Measurements from ENCODE around the gene VDAC2. TPM values are rescaled to one million over a fixed set of nuclear protein-coding genes. Genes with fewer than 3 reads are reported as not detected.
A peak's percentile ranks its signal among the peaks of the same experiment; 100 is the strongest.

VDAC2 gene
- total RNA-seq, 1 experiment from 2014 or later: 340 TPM

DNA sequence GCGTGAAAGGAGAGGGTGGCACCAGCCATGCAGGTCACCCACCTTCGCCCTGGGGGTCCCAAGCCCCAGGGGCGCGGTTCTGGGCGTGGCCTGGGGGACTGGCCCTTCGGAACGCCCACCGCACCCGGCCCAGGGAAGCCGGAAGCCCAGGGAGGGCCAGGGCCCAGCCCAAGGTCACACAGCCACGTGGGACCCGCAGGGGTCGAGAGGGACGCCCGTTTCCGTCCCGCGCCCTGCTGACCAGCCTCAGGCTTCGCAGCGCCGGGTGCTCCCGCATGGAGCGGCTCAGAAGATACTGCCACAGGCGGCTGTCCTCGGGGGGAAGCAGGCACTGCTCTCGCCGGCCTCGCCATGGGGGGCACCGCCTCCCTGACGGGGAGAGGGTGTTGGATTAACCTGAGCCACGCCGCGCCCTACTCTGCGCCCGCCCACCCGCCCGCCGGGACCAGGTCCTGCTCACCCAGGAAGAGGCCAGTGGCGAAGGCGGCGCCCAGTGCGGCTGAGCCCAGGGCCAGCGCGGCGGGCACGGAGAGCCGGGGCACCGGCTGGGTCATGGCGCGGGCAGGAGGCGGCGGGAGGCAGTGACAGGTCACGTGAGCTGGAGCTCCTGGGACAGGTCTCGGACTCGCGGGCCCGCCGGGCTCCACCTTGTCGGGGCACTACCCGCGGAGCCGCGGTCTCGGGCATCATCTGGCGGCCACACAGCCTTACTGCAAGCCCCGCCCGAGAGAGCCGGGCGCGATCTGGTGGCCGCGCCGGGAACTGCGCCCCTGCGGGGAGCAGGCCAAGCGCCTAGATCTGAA is 25.0 kb downstream of the VDAC2 start, which contains the start of gene COMTD1:
TSS of gene COMTD1 (minus strand) at position 583 of the 803 bp plus-strand sequence. CDS start at position 554, 29 bp downstream.
- CTCF ChIA-PET: interaction anchor here (0.6 to 1.4 kb wide), 8 partner anchors 12 to 143 kb away, joined by 3 to 12 read pairs (median 4); no protein-coding TSS in a partner anchor

DNA sequence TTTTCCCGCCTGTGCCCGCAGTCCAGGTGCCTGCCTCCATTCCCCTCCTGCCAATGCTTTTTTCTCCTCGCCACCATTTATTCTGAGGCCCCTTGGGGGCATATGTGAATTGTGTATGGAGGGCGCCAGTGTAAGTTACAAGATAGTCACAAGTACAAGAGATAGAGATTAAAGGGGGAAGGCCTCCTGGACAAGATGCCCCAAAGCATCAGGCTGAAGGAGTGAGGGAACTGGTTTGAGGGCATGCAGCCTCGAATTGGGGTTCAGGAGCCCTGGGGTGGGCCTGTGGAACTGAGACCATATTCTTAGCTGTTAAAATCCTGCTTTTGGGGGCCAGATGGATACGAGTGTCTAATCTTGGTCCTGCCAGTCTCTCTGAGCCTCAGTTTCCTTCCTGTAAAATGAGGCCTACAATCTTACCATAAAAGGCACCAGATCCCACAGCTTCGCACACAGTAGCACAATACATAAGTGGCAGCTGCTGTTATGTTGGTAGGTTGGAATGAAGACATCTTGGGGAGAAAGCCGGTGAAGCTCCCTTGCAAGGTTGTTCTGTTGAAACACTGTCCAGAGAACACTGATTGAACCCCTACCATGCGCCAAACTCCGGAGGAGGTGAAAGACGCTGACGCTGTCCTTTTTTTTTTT is 25.7 kb downstream of the VDAC2 start:
- H3K27ac ChIP-seq (ENCODE audit: low read length): peak overlapping the region; percentile 80
- no peaks in the 10 kb centered on the region for H3K27me3 ChIP-seq (ENCODE audit: control insufficient read depth, insufficient read depth, low read length)
- in situ Hi-C loops (cut with HindIII; ENCODE audit: low pct_unique_long_range_greater_than_20kb, low sequenced_read_pairs): no loop called here
- H3K4me3 ChIP-seq (ENCODE audit: low read depth in 2 of 2, low read length in 2 of 2): peak overlapping the region; percentile 20 to 60; a peak in 3 of 4 replicates
- ChIA-PET POLR2A (no interaction called here), CTCF (interaction anchor here (0.7 to 1.4 kb wide), 4 partner anchors 11 to 144 kb away, joined by 3 to 12 read pairs (median 6); no protein-coding TSS in a partner anchor)
- no peak for DNase-seq (ENCODE audit: low read depth, low spot score)
- no peak for ATAC-seq
- peaks cover 24% of the 10 kb centered on the region for H3K4me1 ChIP-seq (ENCODE audit: control insufficient read depth, insufficient read depth, low read length)
- intact Hi-C loops (cut with micrococcal nuclease; ENCODE audit: unreplicated experiment): no loop called here
- no peaks in the 10 kb centered on the region for H3K9me3 ChIP-seq (ENCODE audit: control insufficient read depth, insufficient read depth, low read depth, low read length)
- TSS peak; percentile 69 for BruUV-seq (replicated peaks)
- no peak for TF ChIP-seq POLR2AphosphoS5 (IDR thresholded peaks at IDR 0.05; ENCODE audit: low read depth, low read length)
- TF ChIP-seq, protein P1, sequence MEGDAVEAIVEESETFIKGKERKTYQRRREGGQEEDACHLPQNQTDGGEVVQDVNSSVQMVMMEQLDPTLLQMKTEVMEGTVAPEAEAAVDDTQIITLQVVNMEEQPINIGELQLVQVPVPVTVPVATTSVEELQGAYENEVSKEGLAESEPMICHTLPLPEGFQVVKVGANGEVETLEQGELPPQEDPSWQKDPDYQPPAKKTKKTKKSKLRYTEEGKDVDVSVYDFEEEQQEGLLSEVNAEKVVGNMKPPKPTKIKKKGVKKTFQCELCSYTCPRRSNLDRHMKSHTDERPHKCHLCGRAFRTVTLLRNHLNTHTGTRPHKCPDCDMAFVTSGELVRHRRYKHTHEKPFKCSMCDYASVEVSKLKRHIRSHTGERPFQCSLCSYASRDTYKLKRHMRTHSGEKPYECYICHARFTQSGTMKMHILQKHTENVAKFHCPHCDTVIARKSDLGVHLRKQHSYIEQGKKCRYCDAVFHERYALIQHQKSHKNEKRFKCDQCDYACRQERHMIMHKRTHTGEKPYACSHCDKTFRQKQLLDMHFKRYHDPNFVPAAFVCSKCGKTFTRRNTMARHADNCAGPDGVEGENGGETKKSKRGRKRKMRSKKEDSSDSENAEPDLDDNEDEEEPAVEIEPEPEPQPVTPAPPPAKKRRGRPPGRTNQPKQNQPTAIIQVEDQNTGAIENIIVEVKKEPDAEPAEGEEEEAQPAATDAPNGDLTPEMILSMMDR (IDR thresholded peaks at IDR 0.05): no peak
- TF ChIP-seq, protein P2, sequence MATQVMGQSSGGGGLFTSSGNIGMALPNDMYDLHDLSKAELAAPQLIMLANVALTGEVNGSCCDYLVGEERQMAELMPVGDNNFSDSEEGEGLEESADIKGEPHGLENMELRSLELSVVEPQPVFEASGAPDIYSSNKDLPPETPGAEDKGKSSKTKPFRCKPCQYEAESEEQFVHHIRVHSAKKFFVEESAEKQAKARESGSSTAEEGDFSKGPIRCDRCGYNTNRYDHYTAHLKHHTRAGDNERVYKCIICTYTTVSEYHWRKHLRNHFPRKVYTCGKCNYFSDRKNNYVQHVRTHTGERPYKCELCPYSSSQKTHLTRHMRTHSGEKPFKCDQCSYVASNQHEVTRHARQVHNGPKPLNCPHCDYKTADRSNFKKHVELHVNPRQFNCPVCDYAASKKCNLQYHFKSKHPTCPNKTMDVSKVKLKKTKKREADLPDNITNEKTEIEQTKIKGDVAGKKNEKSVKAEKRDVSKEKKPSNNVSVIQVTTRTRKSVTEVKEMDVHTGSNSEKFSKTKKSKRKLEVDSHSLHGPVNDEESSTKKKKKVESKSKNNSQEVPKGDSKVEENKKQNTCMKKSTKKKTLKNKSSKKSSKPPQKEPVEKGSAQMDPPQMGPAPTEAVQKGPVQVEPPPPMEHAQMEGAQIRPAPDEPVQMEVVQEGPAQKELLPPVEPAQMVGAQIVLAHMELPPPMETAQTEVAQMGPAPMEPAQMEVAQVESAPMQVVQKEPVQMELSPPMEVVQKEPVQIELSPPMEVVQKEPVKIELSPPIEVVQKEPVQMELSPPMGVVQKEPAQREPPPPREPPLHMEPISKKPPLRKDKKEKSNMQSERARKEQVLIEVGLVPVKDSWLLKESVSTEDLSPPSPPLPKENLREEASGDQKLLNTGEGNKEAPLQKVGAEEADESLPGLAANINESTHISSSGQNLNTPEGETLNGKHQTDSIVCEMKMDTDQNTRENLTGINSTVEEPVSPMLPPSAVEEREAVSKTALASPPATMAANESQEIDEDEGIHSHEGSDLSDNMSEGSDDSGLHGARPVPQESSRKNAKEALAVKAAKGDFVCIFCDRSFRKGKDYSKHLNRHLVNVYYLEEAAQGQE (IDR thresholded peaks at IDR 0.05; ENCODE audit: insufficient read depth in 1 of 2, low read depth in 2 of 2, low read length in 1 of 2): no peak
- no peak for TF ChIP-seq SIN3A (IDR thresholded peaks at IDR 0.05; ENCODE audit: borderline replicate concordance, insufficient read depth, low read depth, low read length)
- TF ChIP-seq TCF7L2 (IDR thresholded peaks at IDR 0.05; ENCODE audit: low read depth, low read length): no peak
- H3K36me3 ChIP-seq (ENCODE audit: control insufficient read depth, insufficient read depth, low read length): peaks cover 10% of the 10 kb centered on the region

More for the DNA sequence above, 25.0 kb downstream of the VDAC2 start, which contains the start of gene COMTD1:
- no peaks in the 10 kb centered on the region for H3K9me3 ChIP-seq (ENCODE audit: control insufficient read depth, insufficient read depth, low read depth, low read length)
- no TSS peak for BruUV-seq (replicated peaks)
- TF ChIP-seq, protein P2 (IDR thresholded peaks at IDR 0.05; ENCODE audit: insufficient read depth in 1 of 2, low read depth in 2 of 2, low read length in 1 of 2): 0 out of 4 replicates have a peak, but pooled peaks of 1 of the 2 experiments have one; percentile 42
- TF ChIP-seq, protein P1 (IDR thresholded peaks at IDR 0.05): peak; percentile 100
- TF ChIP-seq TCF7L2 (IDR thresholded peaks at IDR 0.05; ENCODE audit: low read depth, low read length) (no peak), SIN3A (IDR thresholded peaks at IDR 0.05; ENCODE audit: borderline replicate concordance, insufficient read depth, low read depth, low read length) (peak; percentile 94; the same call in 1 of the 2 replicates), POLR2AphosphoS5 (IDR thresholded peaks at IDR 0.05; ENCODE audit: low read depth, low read length) (peak; percentile 57)
- in situ Hi-C loops (cut with HindIII; ENCODE audit: low pct_unique_long_range_greater_than_20kb, low sequenced_read_pairs): no loop called here
- POLR2A ChIA-PET: interaction anchor here (0.6 kb wide), 1 partner anchor 26 kb away, joined by 4 read pairs; no protein-coding TSS in a partner anchor
- intact Hi-C loops (cut with micrococcal nuclease; ENCODE audit: unreplicated experiment): no loop called here
- H3K27ac ChIP-seq (ENCODE audit: low read length): peak within 1 kb of the TSS; percentile 80
- peaks cover 13% of the 10 kb centered on the region for H3K36me3 ChIP-seq (ENCODE audit: control insufficient read depth, insufficient read depth, low read length)
- DNase-seq (ENCODE audit: low read depth, low spot score): peak; percentile 73
- H3K27me3 ChIP-seq (ENCODE audit: control insufficient read depth, insufficient read depth, low read length): no peaks in the 10 kb centered on the region
- H3K4me3 ChIP-seq (ENCODE audit: low read depth in 2 of 2, low read length in 2 of 2): peak within 1 kb of the TSS; percentile 60 to 78
- H3K4me1 ChIP-seq (ENCODE audit: control insufficient read depth, insufficient read depth, low read length): peaks cover 24% of the 10 kb centered on the region
- ATAC-seq: peak; percentile 77
